ENCODE measurements around the gene PRH1.

The PRH1 gene

DNA sequence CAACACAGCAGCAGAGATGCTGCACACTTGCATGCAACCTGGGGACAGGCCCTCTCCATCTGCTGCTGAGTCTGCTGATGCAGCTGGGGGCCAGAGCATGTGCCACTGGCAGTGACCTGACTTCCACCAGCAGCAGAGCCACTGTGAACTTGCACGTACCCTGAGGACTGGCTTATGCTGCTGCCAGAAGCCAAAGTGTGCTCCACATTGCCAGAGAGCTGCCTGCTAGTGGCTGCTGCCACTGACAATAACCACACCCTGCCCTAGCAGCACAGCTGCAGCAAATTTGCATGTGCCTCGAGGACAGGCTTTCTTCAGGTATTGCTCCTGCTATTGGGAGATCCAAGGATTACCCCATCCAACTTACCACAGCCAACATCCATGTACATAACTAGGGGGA, 30.3 kb downstream of the PRH1 start:
- H3K4me3 ChIP-seq (ENCODE audit: low read depth, low read length, poor library complexity, severe bottlenecking), result no peak overlapping the region
- no peaks in the 10 kb centered on the region for H3K36me3 ChIP-seq (ENCODE audit: insufficient read depth, low read length)
- no peaks in the 10 kb centered on the region for H3K9me2 ChIP-seq (ENCODE audit: low read depth, low read length)
- H3K27ac ChIP-seq (ENCODE audit: low read depth, low read length, poor library complexity, severe bottlenecking), result no peak overlapping the region
- no peaks in the 10 kb centered on the region for H3K27me3 ChIP-seq (ENCODE audit: insufficient read depth, low read length)
- TF ChIP-seq, protein P1, sequence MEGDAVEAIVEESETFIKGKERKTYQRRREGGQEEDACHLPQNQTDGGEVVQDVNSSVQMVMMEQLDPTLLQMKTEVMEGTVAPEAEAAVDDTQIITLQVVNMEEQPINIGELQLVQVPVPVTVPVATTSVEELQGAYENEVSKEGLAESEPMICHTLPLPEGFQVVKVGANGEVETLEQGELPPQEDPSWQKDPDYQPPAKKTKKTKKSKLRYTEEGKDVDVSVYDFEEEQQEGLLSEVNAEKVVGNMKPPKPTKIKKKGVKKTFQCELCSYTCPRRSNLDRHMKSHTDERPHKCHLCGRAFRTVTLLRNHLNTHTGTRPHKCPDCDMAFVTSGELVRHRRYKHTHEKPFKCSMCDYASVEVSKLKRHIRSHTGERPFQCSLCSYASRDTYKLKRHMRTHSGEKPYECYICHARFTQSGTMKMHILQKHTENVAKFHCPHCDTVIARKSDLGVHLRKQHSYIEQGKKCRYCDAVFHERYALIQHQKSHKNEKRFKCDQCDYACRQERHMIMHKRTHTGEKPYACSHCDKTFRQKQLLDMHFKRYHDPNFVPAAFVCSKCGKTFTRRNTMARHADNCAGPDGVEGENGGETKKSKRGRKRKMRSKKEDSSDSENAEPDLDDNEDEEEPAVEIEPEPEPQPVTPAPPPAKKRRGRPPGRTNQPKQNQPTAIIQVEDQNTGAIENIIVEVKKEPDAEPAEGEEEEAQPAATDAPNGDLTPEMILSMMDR (IDR thresholded peaks at IDR 0.05; ENCODE audit: low read length), result no peak
- TF ChIP-seq EZH2 (IDR thresholded peaks at IDR 0.05; ENCODE audit: borderline replicate concordance, low read length), result no peak
- no peaks in the 10 kb centered on the region for H3K4me1 ChIP-seq (ENCODE audit: insufficient read depth, low read length, severe bottlenecking)
- no peak overlapping the region for H2AFZ ChIP-seq (ENCODE audit: low read length)
- no peak overlapping the region for H3K9ac ChIP-seq (ENCODE audit: low read length)
- H4K20me1 ChIP-seq (ENCODE audit: insufficient read depth, low read length), result no peaks in the 10 kb centered on the region
- H3F3A ChIP-seq (ENCODE audit: insufficient read depth, low read length), result no peaks in the 10 kb centered on the region
- H3K9me3 ChIP-seq (ENCODE audit: low read length), result peaks cover 6% of the 10 kb centered on the region; the same call in 1 of the 2 replicates
- H3K4me2 ChIP-seq (ENCODE audit: low read length), result no peak overlapping the region
- no peaks in the 10 kb centered on the region for H3K79me2 ChIP-seq (ENCODE audit: insufficient read depth, low read length)

DNA sequence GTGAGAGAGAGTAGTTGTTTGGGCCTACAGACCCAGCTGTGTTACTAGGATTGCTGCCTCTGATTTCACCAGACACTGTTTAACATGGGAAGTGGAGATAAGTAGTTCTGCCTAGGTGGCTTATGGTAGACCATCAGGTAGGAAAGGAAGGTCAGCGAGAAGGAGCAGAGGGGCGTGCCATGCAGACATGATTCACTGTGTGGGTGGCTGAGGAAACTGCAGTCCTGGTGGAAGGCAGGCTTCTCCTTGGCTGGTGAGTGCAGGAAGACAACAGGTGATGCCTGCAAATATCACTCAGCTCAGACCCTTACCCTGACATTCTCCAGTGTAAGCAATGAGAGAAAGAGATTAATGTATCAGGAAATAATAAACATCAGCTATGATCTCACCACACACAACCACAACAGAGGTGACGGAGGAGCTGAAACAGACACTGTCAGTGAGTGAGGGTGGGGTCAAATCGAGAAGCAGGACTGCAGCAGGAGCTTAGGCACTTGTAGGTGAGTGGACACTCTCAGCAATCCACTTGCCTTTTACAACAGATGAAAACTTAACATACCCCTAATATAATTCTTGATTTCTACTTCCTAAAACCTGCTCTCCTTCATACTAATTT, 32.7 kb downstream of the PRH1 start:
- Histone ChIP-seq H3K9me2 (ENCODE audit: low read depth, low read length) (no peaks in the 10 kb centered on the region), H3K27me3 (ENCODE audit: insufficient read depth, low read length) (no peaks in the 10 kb centered on the region), H2AFZ (ENCODE audit: low read length) (no peak overlapping the region), H3K79me2 (ENCODE audit: insufficient read depth, low read length) (no peaks in the 10 kb centered on the region), H3K9me3 (ENCODE audit: low read length) (peaks cover 4% of the 10 kb centered on the region; the same call in 1 of the 2 replicates), H3K4me2 (ENCODE audit: low read length) (no peak overlapping the region), H3K4me1 (ENCODE audit: insufficient read depth, low read length, severe bottlenecking) (no peaks in the 10 kb centered on the region), H3K36me3 (ENCODE audit: insufficient read depth, low read length) (no peaks in the 10 kb centered on the region; the same call in 1 of the 2 replicates), H4K20me1 (ENCODE audit: insufficient read depth, low read length) (no peaks in the 10 kb centered on the region), H3K27ac (ENCODE audit: low read depth, low read length, poor library complexity, severe bottlenecking) (no peak overlapping the region), H3K4me3 (ENCODE audit: low read depth, low read length, poor library complexity, severe bottlenecking) (no peak overlapping the region), H3F3A (ENCODE audit: insufficient read depth, low read length) (no peaks in the 10 kb centered on the region), H3K9ac (ENCODE audit: low read length) (no peak overlapping the region)
- TF ChIP-seq, protein P1 (IDR thresholded peaks at IDR 0.05; ENCODE audit: low read length), result no peak
- TF ChIP-seq EZH2 (IDR thresholded peaks at IDR 0.05; ENCODE audit: borderline replicate concordance, low read length), result no peak

DNA sequence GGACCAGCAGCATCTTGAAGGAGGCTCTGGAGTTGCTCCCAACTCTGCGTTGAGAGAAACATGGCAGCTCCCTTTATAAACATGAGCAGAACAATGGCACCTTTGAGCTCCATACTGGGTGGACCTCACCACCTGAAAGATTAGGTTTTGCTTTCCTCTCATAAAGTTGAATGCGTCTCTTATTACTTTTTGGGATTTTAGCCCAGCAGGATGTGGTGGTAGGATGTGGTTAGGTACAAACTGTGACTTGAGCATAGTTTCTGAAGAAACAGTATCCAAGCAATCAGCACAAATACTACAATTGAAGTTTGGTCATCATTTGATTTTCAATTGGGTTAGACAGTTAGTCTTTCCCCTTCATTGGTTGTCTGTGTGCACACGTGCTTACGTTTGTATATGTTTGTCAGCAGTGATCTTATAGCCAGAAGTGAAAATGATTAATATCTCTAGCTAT, 34.6 kb downstream of the PRH1 start, which contains the start of gene PRR4:
TSS of gene PRR4 (minus strand) at position 51 of the 454 bp plus-strand sequence. CDS start at position 13, 38 bp downstream.
- H3K9ac ChIP-seq (ENCODE audit: low read length), result no peak within 1 kb of the TSS
- H3K79me2 ChIP-seq (ENCODE audit: insufficient read depth, low read length), result no peaks in the 10 kb centered on the region
- no peaks in the 10 kb centered on the region for H4K20me1 ChIP-seq (ENCODE audit: insufficient read depth, low read length)
- H3K4me2 ChIP-seq (ENCODE audit: low read length), result no peak within 1 kb of the TSS
- no peak within 1 kb of the TSS for H2AFZ ChIP-seq (ENCODE audit: low read length)
- no peaks in the 10 kb centered on the region for H3K9me2 ChIP-seq (ENCODE audit: low read depth, low read length)
- no peaks in the 10 kb centered on the region for H3F3A ChIP-seq (ENCODE audit: insufficient read depth, low read length)
- H3K27me3 ChIP-seq (ENCODE audit: insufficient read depth, low read length), result no peaks in the 10 kb centered on the region
- H3K36me3 ChIP-seq (ENCODE audit: insufficient read depth, low read length), result no peaks in the 10 kb centered on the region; the same call in 1 of the 2 replicates
- TF ChIP-seq EZH2 (IDR thresholded peaks at IDR 0.05; ENCODE audit: borderline replicate concordance, low read length), result no peak
- TF ChIP-seq, protein P1 (IDR thresholded peaks at IDR 0.05; ENCODE audit: low read length), result no peak
- no peaks in the 10 kb centered on the region for H3K9me3 ChIP-seq (ENCODE audit: low read length)
- H3K4me1 ChIP-seq (ENCODE audit: insufficient read depth, low read length, severe bottlenecking), result no peaks in the 10 kb centered on the region
- no peak within 1 kb of the TSS for H3K27ac ChIP-seq (ENCODE audit: low read depth, low read length, poor library complexity, severe bottlenecking)
- no peak within 1 kb of the TSS for H3K4me3 ChIP-seq (ENCODE audit: low read depth, low read length, poor library complexity, severe bottlenecking)
